Thoracic aorta (tissue), 2 donors: ENCODE data around the gene FOXP1. TPM values are rescaled to one million over a fixed set of nuclear protein-coding genes. Genes with fewer than 3 reads are reported as not detected.

Experiments used
- ATAC-seq: fragments of 150-250 bp; one replicate; pipeline ENCODE4 v1.8.0; 2017; ENCODE audit warnings: low read depth; ENCODE audit not compliant: insufficient number of reproducible peaks, low FRiP score
- DNase-seq: peaks from one replicate; pipeline ENCODE4 v3.0.0-alpha.2; 2020; ENCODE audit warnings: low spot score
- H3K27ac ChIP-seq, 2 donors: fragments of 200-600 bp; sonication (generic); 1 replicate in 1 of 2; 2 replicates in 1 of 2; pipeline ENCODE4 v1.5.1; 2016; ENCODE audit warnings: mild to moderate bottlenecking in 2 of 2, moderate library complexity in 2 of 2
- H3K27me3 ChIP-seq: fragments of 200-600 bp; sonication (generic); replicated peaks from 2 replicates; pipeline ENCODE4 v1.6.0; 2016; ENCODE audit warnings: mild to moderate bottlenecking; ENCODE audit not compliant: insufficient read depth
- H3K36me3 ChIP-seq: fragments of 200-600 bp; sonication (generic); one replicate; pipeline ENCODE4 v1.5.1; 2016
- H3K4me1 ChIP-seq, 2 donors: fragments of 200-600 bp; sonication (generic); 1 replicate in 1 of 2; 2 replicates in 1 of 2; pipeline versions ENCODE4 v1.5.1 to v1.6.0; 2016; ENCODE audit warnings: low read depth in 2 of 2, mild to moderate bottlenecking in 1 of 2; ENCODE audit not compliant: control insufficient read depth in 1 of 2
- H3K4me3 ChIP-seq: fragments of 200-600 bp; sonication (generic); 2 replicates; pipeline ENCODE4 v1.5.1; 2016; ENCODE audit warnings: mild to moderate bottlenecking
- H3K9me3 ChIP-seq: fragments of 200-600 bp; sonication (generic); 2 replicates; pipeline ENCODE4 v1.5.1; 2016
- total RNA-seq, 2 donors: library from RNA; depleted of rRNA; stranded (reverse); fragments of >200 nt; gene quantifications; one replicate each; pipeline versions ENCODE4 v1.1.0 to v1.2.3, GENCODE V29; 2016
- TF ChIP-seq, protein P1 (sequence below): fragments of 200-600 bp; sonication (generic); IDR thresholded peaks from one replicate; pipeline ENCODE4 v1.5.1; 2019; ENCODE audit warnings: antibody characterized with exemption

Gene FOXP1
- total RNA-seq, 2 donors from 2014 or later, result 176 to 255 TPM

GRCh38 chr3:71465371-71466036, 118.0 kb downstream of the FOXP1 start:
- TF ChIP-seq, protein P1, sequence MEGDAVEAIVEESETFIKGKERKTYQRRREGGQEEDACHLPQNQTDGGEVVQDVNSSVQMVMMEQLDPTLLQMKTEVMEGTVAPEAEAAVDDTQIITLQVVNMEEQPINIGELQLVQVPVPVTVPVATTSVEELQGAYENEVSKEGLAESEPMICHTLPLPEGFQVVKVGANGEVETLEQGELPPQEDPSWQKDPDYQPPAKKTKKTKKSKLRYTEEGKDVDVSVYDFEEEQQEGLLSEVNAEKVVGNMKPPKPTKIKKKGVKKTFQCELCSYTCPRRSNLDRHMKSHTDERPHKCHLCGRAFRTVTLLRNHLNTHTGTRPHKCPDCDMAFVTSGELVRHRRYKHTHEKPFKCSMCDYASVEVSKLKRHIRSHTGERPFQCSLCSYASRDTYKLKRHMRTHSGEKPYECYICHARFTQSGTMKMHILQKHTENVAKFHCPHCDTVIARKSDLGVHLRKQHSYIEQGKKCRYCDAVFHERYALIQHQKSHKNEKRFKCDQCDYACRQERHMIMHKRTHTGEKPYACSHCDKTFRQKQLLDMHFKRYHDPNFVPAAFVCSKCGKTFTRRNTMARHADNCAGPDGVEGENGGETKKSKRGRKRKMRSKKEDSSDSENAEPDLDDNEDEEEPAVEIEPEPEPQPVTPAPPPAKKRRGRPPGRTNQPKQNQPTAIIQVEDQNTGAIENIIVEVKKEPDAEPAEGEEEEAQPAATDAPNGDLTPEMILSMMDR, result no peak
- ATAC-seq, result no peak
- H3K4me1 ChIP-seq, result peaks cover 5 to 10% of the 10 kb centered on the region in 2 donors

DNA sequence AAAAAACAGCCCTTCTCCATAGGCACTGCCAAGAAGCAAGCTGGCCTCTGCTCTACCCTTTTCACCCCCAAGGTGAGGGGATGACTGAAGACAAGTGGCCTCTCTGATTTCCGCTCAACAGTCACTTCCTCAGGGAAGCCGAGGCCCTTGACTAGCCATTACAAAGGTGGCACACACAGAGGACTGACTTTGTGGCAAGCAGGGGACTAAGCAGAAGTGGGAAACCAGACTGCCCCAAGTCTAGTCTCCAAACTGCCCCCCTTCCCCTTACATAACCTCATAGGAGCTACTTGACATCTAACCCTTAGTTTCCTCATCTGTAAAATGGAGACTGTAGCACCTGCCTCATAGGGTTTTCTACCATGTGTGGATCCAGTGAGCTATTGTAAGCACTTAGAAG, 118.9 kb downstream of the FOXP1 start:
- Histone ChIP-seq H3K9me3 (no peaks in the 10 kb centered on the region), H3K36me3 (no peaks in the 10 kb centered on the region), H3K27me3 (no peaks in the 10 kb centered on the region), H3K27ac (no peak overlapping the region), H3K4me1 (peaks cover 5 to 10% of the 10 kb centered on the region in 2 donors), H3K4me3 (no peak overlapping the region)
- DNase-seq (no peak), ATAC-seq (no peak)
- TF ChIP-seq, protein P1, result no peak

More at GRCh38 chr3:71465371-71466036, 118.0 kb downstream of the FOXP1 start:
- Histone ChIP-seq H3K27me3 (no peaks in the 10 kb centered on the region), H3K9me3 (no peaks in the 10 kb centered on the region), H3K27ac (no peak overlapping the region), H3K36me3 (no peaks in the 10 kb centered on the region), H3K4me3 (no peak overlapping the region)
- no peak for DNase-seq

GRCh38 chr3:71463617-71464016, 119.9 kb downstream of the FOXP1 start:
- no peaks in the 10 kb centered on the region for H3K36me3 ChIP-seq
- TF ChIP-seq, protein P1, result no peak
- ATAC-seq, result no peak
- H3K4me3 ChIP-seq, result no peak overlapping the region
- no peak overlapping the region for H3K27ac ChIP-seq
- H3K27me3 ChIP-seq, result no peaks in the 10 kb centered on the region
- DNase-seq, result no peak
- peaks cover under 1 to 2% of the 10 kb centered on the region in 2 donors for H3K4me1 ChIP-seq
- H3K9me3 ChIP-seq, result no peaks in the 10 kb centered on the region

GRCh38 chr3:71462586-71462985, 120.9 kb downstream of the FOXP1 start:
- ATAC-seq, result no peak
- H3K9me3 ChIP-seq, result no peaks in the 10 kb centered on the region
- no peaks in the 10 kb centered on the region for H3K27me3 ChIP-seq
- no peaks in the 10 kb centered on the region for H3K4me1 ChIP-seq
- no peak for DNase-seq
- no peak overlapping the region for H3K4me3 ChIP-seq
- H3K27ac ChIP-seq, result no peak overlapping the region
- H3K36me3 ChIP-seq, result no peaks in the 10 kb centered on the region
- TF ChIP-seq, protein P1, result no peak

DNA sequence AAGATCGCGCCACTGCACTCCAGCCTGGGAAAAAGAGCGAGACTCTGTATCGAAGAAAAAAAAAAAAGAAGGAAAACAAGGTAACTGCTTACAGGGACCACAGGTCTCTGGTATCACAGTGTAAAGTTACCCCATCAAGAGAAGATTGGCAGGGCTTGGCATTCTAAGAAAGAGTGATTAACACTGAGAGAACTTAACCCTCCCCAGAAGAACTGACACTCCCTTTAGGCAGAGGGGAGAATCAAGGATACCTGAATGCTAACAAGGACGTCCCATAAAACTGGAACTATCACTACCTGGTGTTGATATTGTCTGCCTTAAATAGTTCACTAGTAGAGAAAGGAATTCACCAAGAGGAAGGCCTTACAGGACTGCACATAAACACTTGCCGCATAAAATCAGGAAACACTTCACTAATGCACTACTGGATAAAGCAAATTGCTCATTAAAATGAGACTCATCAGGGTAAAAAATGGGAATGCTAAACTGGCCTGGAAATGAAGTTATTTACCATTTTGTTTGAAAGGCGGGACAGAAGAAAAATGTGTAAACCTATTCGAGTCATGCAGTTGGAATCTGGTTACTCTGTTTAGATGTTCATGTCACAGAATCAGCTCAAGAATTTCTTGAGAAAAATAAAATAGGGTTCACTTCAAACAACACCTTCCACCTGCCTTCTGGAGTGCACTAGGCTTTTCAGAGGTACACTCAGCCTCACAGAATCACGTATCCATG, 121.6 kb downstream of the FOXP1 start:
- ATAC-seq (no peak), DNase-seq (no peak)
- Histone ChIP-seq H3K36me3 (no peaks in the 10 kb centered on the region), H3K4me1 (peaks cover 2 to 4% of the 10 kb centered on the region in 2 donors), H3K27me3 (no peaks in the 10 kb centered on the region), H3K27ac (no peak overlapping the region), H3K4me3 (no peak overlapping the region), H3K9me3 (no peaks in the 10 kb centered on the region)
- TF ChIP-seq, protein P1, result no peak
